ENCODE measurements around the gene FBP1.

FBP1 gene

GRCh38 chr9:94638335-94639060 is 820 bp downstream of the FBP1 start:
- no peak for TF ChIP-seq CTCF (IDR thresholded peaks at IDR 0.05; ENCODE audit: low read depth, low read length, missing control alignments)
- no peak overlapping the region for H3K4me3 ChIP-seq (replicated peaks; ENCODE audit: low read depth, low read length)
- DNase-seq (ENCODE audit: extremely low read depth, low read depth), result no peak

GRCh38 chr9:94632737-94633136 is 6.6 kb downstream of the FBP1 start:
- no peak overlapping the region for H3K4me3 ChIP-seq (replicated peaks; ENCODE audit: low read depth, low read length)
- no peak for TF ChIP-seq CTCF (IDR thresholded peaks at IDR 0.05; ENCODE audit: low read depth, low read length, missing control alignments)
- DNase-seq (ENCODE audit: extremely low read depth, low read depth), result no peak

- DNase-seq (ENCODE audit: extremely low read depth, low read depth), result no peak
Measured at GRCh38 chr9:94631599-94631998, 7.7 kb downstream of the FBP1 start.

GRCh38 chr9:94630833-94631232 is 8.5 kb downstream of the FBP1 start:
- TF ChIP-seq CTCF (IDR thresholded peaks at IDR 0.05; ENCODE audit: low read depth, low read length, missing control alignments), result no peak
- DNase-seq (ENCODE audit: extremely low read depth, low read depth), result no peak

More at GRCh38 chr9:94631599-94631998, 7.7 kb downstream of the FBP1 start:
- no peak for TF ChIP-seq CTCF (IDR thresholded peaks at IDR 0.05; ENCODE audit: low read depth, low read length, missing control alignments)
- no peak overlapping the region for H3K4me3 ChIP-seq (replicated peaks; ENCODE audit: low read depth, low read length)

GRCh38 chr9:94630281-94630680 is 9.0 kb downstream of the FBP1 start:
- TF ChIP-seq CTCF (IDR thresholded peaks at IDR 0.05; ENCODE audit: low read depth, low read length, missing control alignments), result no peak
- no peak for DNase-seq (ENCODE audit: extremely low read depth, low read depth)
- no peak overlapping the region for H3K4me3 ChIP-seq (replicated peaks; ENCODE audit: low read depth, low read length)

More at GRCh38 chr9:94630833-94631232, 8.5 kb downstream of the FBP1 start:
- H3K4me3 ChIP-seq (replicated peaks; ENCODE audit: low read depth, low read length), result no peak overlapping the region

DNA sequence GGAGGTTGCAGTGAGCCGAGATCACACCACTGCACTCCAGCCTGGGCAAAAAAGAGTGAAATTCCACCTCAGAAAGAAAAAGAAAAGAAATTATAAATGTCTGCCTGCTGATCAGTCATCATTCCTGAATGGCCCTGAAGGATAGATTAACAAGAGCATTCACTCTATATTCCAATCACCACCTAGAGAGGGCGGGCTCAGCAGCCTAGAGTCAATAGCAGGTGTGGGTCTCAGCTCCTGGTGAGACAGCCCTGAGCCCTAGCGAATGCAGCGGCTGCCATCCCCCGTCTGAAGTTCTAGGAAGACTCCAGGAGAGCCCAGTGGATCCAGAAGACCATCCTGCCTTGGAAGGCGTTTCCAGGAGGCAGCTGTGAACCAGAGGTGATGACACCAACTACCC is 12.0 kb downstream of the FBP1 start:
- no peak overlapping the region for H3K4me3 ChIP-seq (replicated peaks; ENCODE audit: low read depth, low read length)
- no peak for TF ChIP-seq CTCF (IDR thresholded peaks at IDR 0.05; ENCODE audit: low read depth, low read length, missing control alignments)
- no peak for DNase-seq (ENCODE audit: extremely low read depth, low read depth)

DNA sequence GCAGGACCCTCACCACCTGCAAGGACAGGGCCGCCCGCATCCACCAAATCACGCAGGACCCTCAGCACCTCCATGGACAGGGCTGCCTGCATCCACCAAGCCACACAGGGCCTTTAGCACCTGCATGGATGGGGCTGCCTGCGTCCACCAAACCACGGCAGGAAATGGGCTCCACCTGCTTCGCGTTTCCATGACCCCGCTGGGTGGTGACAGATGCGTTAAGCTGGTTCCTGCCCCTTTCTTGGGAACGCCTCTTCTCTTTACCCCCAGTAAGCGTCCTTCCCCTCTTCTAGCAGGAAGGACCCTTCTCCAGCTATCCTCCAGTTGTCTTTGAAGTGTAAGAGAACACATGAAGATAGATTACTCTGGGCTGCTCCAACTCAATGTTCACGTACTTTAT is 13.5 kb downstream of the FBP1 start:
- no peak overlapping the region for H3K4me3 ChIP-seq (replicated peaks; ENCODE audit: low read depth, low read length)
- no peak for DNase-seq (ENCODE audit: extremely low read depth, low read depth)
- no peak for TF ChIP-seq CTCF (IDR thresholded peaks at IDR 0.05; ENCODE audit: low read depth, low read length, missing control alignments)
